ENCODE measurements around the gene NFATC4.

GRCh38 chr14:24398653-24399446 is 30.9 kb downstream of the NFATC4 start, which contains the start of gene NYNRIN:
- TF ChIP-seq CTCF (IDR thresholded peaks at IDR 0.05) (no peak), POLR2A (IDR thresholded peaks at IDR 0.05) (no peak), EP300 (IDR thresholded peaks at IDR 0.05) (no peak)

Measured in sigmoid colon (tissue), 4 donors.